HG02973 (cell line): ENCODE data around the gene KCNK15.
"Not testable (repeated sequence)": the region's sequence is repeated elsewhere in the genome, so short reads cannot be mapped to it uniquely, and the experiment has no call there.

ENCODE experiments used
- ATAC-seq: cut with Tn5 transposase; IDR thresholded peaks from one replicate; pipeline ENCODE4 v1.9.1; 2021; ENCODE audit warnings: moderate library complexity; ENCODE audit not compliant: unreplicated experiment

KCNK15 gene

GRCh38 chr20:44756011-44756688 lies 10.5 kb downstream of the KCNK15 start:
- ATAC-seq: no peak

DNA sequence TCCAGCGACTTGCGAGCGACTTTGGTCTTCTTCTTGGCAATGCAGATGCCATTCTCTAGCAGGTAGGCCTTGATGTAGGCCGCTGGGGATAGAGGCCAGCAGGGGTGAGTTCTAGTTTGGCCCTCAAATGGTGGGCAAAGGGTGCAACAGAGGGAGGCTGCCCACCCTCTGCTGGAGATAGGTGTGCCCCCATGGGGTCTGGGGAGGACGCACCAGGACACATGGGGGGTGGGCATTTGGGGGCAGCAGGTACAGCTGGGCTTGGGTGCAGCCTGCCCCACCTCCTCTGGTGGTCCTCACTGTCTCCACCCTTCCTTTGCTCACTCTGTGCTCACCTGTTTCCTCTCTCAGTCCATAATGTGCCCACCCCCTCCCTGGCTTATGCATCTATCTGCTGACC lies 11.3 kb downstream of the KCNK15 start:
- ATAC-seq: no peak

- no peak for ATAC-seq
Measured at GRCh38 chr20:44758247-44759101, 12.8 kb downstream of the KCNK15 start.

- ATAC-seq: no peak
Measured at GRCh38 chr20:44759595-44759994, 13.9 kb downstream of the KCNK15 start.

DNA sequence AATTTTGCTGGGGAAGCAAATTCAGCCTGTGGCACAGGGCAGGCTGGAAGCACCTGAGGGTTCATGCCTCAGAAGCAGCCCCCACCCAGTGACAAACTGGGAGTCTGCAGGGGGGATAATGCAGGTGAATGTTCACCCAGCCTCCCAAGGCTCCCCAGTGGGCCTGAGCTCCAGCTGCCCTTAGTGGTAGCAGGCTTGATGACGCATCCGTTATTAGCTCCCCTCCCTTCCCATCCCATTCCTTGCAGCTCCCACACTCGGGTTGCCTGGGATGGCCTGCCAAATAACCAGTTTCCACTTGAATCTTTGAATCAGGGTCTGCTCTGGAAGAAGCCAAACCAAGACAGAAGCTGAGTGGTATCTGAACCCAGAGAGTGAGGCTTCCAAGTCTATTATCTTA lies 15.8 kb downstream of the KCNK15 start:
- ATAC-seq: no peak

DNA sequence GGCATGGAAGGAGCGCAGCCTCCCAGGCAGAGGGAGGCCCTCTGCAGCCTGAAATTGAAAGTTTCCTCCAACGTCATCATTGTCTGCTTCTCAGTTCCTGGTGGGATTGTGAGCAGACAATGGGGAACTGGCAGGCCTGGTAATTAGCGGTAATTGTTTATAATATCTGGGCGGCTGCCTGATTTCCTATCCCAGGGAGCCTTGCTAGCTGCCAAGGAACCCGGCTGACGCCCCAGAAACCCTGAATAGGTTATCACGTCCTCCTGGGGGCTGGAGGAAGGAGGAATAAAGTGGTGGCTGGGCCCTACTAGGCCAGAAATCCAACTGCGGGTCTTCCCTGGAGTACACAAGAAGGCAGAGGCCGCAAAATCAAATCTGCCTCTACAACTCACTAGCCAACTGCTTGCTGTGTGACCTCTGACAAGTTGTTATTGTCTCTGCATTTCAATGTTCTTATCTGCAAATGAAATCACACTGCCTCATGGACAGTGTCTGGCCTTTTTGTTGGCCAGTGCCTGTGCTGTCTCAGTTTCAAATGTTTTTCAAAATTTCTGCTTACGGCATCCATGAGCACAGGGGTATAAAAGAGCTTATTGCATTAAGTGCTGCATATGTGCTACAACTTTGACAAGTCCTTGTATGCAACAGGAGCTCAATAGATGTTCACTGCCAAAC lies 16.9 kb downstream of the KCNK15 start:
- ATAC-seq: no peak

DNA sequence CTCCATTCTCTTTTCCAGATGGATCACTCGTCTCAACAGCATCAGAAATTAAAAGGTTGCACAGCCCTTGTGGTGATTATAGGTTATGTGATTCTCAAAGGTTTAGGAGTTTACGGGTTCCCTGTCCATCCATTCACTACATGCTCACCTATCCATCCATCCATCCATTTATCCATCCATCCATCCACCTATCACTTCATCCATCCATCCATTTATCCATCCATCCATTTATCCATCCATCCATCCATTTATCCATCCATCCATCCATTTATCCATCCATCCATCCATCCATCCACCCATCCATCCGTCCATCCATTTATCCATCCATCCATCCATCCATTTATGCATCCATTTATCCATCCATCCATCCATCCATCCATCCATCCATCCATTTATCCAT lies 18.1 kb downstream of the KCNK15 start:
- ATAC-seq: not testable (repeated sequence)

- ATAC-seq: no peak
Measured at GRCh38 chr20:44765091-44765490, 19.4 kb downstream of the KCNK15 start.

- ATAC-seq: no peak
Measured at GRCh38 chr20:44765701-44766347, 20.2 kb downstream of the KCNK15 start.

GRCh38 chr20:44768256-44768655 lies 22.6 kb downstream of the KCNK15 start:
- ATAC-seq: no peak

DNA sequence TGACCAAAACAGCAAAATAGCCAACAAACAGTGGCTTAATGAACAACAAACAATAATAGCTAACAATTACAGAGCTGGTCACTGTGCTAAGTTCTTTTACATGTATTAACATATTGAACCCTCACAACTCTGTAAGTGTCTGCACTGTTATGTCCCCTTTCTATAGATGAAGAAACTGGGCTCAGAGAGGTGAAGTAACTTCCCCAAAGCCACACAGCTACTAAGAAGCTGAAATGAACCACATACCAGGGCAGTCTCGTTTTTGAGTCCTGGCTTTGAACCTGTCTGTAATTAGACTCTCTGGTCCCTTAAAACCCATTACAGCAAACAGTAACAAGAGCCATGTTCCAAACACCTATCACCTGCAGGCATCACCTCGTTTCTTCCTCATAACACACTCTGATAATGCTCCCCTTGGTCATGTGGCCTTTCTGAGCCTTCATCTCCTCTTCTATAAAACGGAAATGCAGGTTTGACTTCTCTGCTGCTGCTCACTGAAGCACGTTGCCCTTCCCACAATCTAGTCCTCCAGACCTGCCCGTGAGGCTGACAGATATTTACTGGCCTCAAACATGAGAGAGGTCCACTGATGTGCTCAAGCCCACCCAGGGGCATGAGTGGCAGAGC lies 23.3 kb downstream of the KCNK15 start:
- no peak for ATAC-seq

DNA sequence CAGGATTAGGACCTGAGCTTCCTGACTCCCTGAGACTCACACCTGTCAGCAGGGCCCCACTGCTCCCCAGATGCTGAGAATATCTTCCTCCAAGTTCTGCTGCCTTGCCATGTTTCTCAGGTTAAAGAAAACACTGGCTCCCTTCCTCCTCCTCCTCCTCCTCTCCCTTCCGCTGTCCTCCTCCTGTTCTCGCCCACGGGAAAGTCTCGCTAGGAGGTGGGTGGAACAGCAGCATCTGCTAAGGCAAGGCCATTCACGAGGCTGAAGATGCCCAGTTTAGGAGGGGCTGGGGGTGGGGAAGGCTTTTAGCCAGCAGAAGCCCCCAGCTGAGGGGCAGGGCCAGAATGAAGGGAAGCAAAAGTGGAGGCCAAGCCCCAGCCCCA lies 23.8 kb downstream of the KCNK15 start:
- no peak for ATAC-seq

- ATAC-seq: no peak
Measured at GRCh38 chr20:44770484-44771171, 25.0 kb downstream of the KCNK15 start.

DNA sequence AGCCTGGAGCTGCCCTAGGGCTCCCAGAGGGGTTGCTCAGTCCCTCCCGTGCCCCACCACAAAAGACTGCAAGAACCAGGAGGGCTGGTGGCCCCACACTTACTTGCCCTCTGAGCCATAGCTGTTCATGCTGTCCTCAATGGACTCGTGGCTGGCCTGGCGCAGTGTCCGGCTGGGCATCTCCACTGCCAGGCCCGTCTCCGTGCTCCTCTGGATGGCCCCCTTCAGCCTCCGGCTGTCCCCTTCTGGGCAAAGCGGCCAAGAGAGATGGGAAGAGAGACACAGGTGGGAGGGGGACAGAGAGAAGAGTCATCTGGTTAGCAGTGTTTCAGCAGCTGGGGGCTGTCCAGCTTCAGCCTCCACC lies 25.5 kb downstream of the KCNK15 start:
- no peak for ATAC-seq

DNA sequence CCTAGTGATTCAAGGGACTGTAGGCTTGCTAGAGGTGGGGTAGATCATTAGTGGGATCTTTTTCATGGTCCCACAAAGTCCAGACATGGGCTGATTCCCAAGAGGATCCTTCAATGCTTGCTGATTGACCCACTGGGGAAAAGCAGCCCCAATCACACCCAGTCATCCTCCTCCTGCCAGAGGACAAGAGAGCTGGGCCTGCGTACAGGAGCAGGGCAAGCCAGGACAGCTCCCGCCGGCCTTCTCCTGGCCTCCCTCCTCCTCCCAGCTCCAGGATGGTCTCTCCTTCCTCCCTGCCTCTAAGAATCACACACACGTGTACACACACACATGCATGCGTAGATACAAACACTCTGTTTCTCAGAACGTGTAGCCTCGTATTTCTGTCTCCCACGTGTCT lies 27.0 kb downstream of the KCNK15 start:
- ATAC-seq: no peak

- no peak for ATAC-seq
Measured at GRCh38 chr20:44773070-44773829, 27.6 kb downstream of the KCNK15 start.

DNA sequence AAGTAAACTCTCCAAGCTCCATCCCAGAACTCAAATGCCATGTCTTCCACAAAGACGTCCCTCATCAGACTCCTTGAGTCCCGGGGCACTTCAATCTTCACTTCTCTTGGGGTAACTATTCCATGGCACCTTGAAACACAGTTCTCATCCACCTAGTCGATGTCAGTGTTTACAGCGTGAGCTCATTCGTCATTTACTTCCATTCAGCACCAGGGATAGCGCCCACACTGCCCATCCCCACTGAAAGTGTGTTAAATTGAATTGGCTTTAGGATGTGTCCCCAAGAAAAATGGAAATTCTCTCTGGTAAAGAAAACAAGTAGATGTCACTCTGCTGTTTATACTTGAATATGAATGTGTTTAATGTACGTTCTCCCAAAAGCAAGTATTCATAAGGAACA lies 31.3 kb downstream of the KCNK15 start:
- no peak for ATAC-seq

- no peak for ATAC-seq
Measured at GRCh38 chr20:44780226-44780625, 34.6 kb downstream of the KCNK15 start.

GRCh38 chr20:44781118-44781517 lies 35.5 kb downstream of the KCNK15 start:
- ATAC-seq: no peak

- no peak for ATAC-seq
Measured at GRCh38 chr20:44781791-44782190, 36.1 kb downstream of the KCNK15 start.
